Measurements from ENCODE around the gene HSDL1.

HSDL1 gene

DNA sequence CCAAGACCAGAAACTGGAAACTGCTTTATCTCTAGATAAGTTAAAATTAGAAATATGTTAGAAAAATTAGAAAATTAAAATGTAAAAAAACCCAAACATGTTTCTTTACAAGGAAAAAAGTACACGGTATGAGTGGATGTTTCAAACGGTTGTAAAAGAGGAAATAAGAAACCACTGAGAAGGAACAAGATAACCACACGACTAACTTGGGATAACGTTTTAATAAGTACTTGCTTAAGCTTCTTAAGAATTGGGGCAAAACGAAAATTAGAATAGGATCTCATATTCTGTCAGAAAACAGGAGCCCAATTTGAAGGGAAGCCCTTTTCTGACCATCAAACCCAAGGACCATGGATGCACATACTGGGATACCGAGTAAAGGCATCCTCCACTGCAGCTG is 59.2 kb downstream of the HSDL1 start:
- H3K27me3 ChIP-seq: no peaks in the 10 kb centered on the region
- H3K9me3 ChIP-seq: no peaks in the 10 kb centered on the region
- no peak for DNase-seq
- H3K36me3 ChIP-seq: peaks cover 54 to 88% (median 68%) of the 10 kb centered on the region in 3 donors
- peaks cover 0 to 15% (median 11%) of the 10 kb centered on the region in 4 donors for H3K4me1 ChIP-seq
- intact Hi-C loops (cut with DNase I; ENCODE audit: low total_unique reads): loop anchor here (10.0 kb wide), 1 partner anchor 99 kb away; the partner anchor contains the start of gene TAF1C
- no peak overlapping the region for H3K27ac ChIP-seq
- no peak overlapping the region for H3K4me3 ChIP-seq
- no peak for TF ChIP-seq CTCF (IDR thresholded peaks at IDR 0.05)

DNA sequence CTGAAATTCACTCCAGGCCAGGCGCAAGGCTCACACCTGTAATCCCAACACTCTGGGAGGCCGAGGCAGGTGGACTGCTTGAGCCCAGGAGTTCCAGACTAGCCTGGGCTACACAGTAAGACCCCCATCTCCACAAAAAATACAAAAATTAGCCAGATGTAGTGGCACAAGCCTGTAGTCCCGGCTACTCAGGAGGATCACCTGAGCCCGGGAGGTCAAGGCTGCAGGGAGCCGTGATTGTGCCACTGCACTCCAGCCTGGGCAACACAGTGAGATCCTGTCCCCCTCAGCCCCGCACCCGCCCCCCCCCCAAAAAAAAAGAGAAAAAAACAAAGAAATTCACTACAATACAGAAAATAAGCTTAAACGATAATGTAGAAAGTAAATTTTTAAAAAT is 59.7 kb downstream of the HSDL1 start:
- H3K27me3 ChIP-seq: no peaks in the 10 kb centered on the region
- H3K36me3 ChIP-seq: peaks cover 54 to 88% (median 68%) of the 10 kb centered on the region in 3 donors
- intact Hi-C loops (cut with DNase I; ENCODE audit: low total_unique reads): loop anchor here (10.0 kb wide), 1 partner anchor 100 kb away; the partner anchor contains the start of gene TAF1C
- no peaks in the 10 kb centered on the region for H3K9me3 ChIP-seq
- no peak for TF ChIP-seq CTCF (IDR thresholded peaks at IDR 0.05)
- H3K27ac ChIP-seq: no peak overlapping the region
- no peak for DNase-seq
- H3K4me3 ChIP-seq: no peak overlapping the region
- H3K4me1 ChIP-seq: peaks cover 0 to 15% (median 12%) of the 10 kb centered on the region in 4 donors

DNA sequence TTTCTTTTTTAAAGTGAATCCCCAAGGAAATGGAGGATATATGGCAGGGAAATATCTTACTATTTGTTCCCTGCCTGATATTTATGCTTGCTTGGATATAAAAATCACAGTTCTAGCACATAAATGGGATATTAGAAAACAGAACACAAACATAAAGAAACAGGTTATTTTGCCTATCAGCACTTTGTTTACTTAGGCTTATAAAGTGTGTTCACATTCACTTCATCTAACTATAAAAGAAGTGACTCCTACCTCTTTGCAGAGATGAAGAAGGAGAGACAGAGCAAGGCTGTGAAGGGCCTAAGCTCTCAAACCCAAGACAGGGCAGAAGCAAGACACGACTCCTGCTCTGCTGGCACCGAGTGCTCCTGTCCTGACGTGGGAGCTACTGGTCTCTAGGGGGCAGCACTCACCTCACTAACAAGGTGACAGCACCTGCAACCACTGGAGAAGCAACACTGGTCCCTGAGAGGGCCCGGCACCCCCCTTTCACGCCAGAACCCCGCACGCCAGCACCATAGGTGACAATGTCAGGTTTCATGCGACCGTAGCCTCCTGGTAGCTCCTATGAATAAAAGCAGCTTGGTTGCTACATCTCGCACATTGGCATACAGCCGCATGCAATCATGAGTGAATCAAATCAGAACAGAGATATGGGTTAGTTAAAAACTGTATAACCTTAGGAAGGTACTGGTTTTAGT is 60.3 kb downstream of the HSDL1 start:
- Histone ChIP-seq H3K4me3 (no peak overlapping the region), H3K27me3 (no peaks in the 10 kb centered on the region), H3K27ac (no peak overlapping the region), H3K36me3 (peaks cover 55 to 88% (median 67%) of the 10 kb centered on the region in 3 donors), H3K4me1 (peaks cover 0 to 15% (median 13%) of the 10 kb centered on the region in 4 donors), H3K9me3 (no peaks in the 10 kb centered on the region)
- intact Hi-C loops (cut with DNase I; ENCODE audit: low total_unique reads): loop anchor here (10.0 kb wide), 1 partner anchor 100 kb away; the partner anchor contains the start of gene TAF1C
- no peak for DNase-seq
- TF ChIP-seq CTCF (IDR thresholded peaks at IDR 0.05): peak; percentile 48 to 56

- peak overlapping the region; percentile 50 to 65 for H3K27ac ChIP-seq
- H3K9me3 ChIP-seq: no peaks in the 10 kb centered on the region
- H3K27me3 ChIP-seq: no peaks in the 10 kb centered on the region
- peaks cover 0 to 15% (median 11%) of the 10 kb centered on the region in 4 donors for H3K4me1 ChIP-seq
- DNase-seq: peak in 1 of 2 donors; percentile 37
- peaks cover 50 to 86% (median 64%) of the 10 kb centered on the region in 3 donors for H3K36me3 ChIP-seq
- no peak for TF ChIP-seq CTCF (IDR thresholded peaks at IDR 0.05)
- H3K4me3 ChIP-seq: peak overlapping the region in 1 of 2 donors; percentile 0
- intact Hi-C loops (cut with DNase I; ENCODE audit: low total_unique reads): loop anchor here (10.0 kb wide), 1 partner anchor 102 kb away; the partner anchor contains the start of gene TAF1C
These were observed 62.0 kb downstream of the HSDL1 start for GRCh38 chr16:84082835-84083569.

DNA sequence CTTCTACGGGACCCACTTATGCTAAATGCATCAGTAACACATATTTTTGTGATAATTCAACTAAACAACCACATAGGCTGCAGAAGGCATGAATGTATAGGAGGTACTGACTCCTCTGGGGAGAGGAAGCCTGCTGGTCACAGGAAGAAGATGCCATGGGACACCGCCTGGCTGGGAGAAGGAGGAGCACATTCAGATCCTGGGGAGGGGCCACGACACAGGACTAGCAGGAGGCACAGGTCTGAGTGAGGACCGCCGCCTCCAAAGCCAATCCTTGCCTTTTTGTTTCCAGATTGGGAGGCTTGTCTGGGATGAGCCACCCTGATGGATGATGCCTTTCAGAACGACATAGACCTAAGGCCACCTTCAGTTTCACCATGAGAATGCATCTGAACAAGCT is 62.9 kb downstream of the HSDL1 start:
- no peaks in the 10 kb centered on the region for H3K27me3 ChIP-seq
- no peaks in the 10 kb centered on the region for H3K9me3 ChIP-seq
- DNase-seq: no peak
- peaks cover 53 to 84% (median 55%) of the 10 kb centered on the region in 3 donors for H3K36me3 ChIP-seq
- peak overlapping the region; percentile 50 to 65 for H3K27ac ChIP-seq
- H3K4me1 ChIP-seq: peaks cover 0 to 15% (median 11%) of the 10 kb centered on the region in 4 donors
- no peak for TF ChIP-seq CTCF (IDR thresholded peaks at IDR 0.05)
- intact Hi-C loops (cut with DNase I; ENCODE audit: low total_unique reads): loop anchor here (10.0 kb wide), 1 partner anchor 103 kb away; the partner anchor contains the start of gene TAF1C
- no peak overlapping the region for H3K4me3 ChIP-seq

All from tibial artery (tissue), 4 donors.